ENCODE results near the gene DCAF7.

GRCh38 chr17:63567229-63567628 is 17.0 kb downstream of the DCAF7 start:
- TF ChIP-seq POLR2A (IDR thresholded peaks at IDR 0.05; ENCODE audit: low read depth, low read length), result no peak
- TF ChIP-seq CTCF (conservative IDR thresholded peaks at IDR 0.05; ENCODE audit: low read depth, low read length), result no peak
- TF ChIP-seq RAD21 (IDR thresholded peaks at IDR 0.05; ENCODE audit: low read length), result no peak
- TF ChIP-seq BHLHE40 (IDR thresholded peaks at IDR 0.05; ENCODE audit: low read depth, low read length), result no peak
- no peak for TF ChIP-seq MAZ (IDR thresholded peaks at IDR 0.05; ENCODE audit: borderline replicate concordance, low read depth, low read length)
- TF ChIP-seq ELK1 (IDR thresholded peaks at IDR 0.05; ENCODE audit: borderline replicate concordance, low read depth, low read length), result no peak
- no peak for TF ChIP-seq MAFK (IDR thresholded peaks at IDR 0.05; ENCODE audit: low read depth, low read length)
- no peak for TF ChIP-seq SMC3 (IDR thresholded peaks at IDR 0.05; ENCODE audit: low read depth, low read length)

Measured in IMR-90 (cell line).